Measurements from ENCODE around the gene ADORA1.

DNA sequence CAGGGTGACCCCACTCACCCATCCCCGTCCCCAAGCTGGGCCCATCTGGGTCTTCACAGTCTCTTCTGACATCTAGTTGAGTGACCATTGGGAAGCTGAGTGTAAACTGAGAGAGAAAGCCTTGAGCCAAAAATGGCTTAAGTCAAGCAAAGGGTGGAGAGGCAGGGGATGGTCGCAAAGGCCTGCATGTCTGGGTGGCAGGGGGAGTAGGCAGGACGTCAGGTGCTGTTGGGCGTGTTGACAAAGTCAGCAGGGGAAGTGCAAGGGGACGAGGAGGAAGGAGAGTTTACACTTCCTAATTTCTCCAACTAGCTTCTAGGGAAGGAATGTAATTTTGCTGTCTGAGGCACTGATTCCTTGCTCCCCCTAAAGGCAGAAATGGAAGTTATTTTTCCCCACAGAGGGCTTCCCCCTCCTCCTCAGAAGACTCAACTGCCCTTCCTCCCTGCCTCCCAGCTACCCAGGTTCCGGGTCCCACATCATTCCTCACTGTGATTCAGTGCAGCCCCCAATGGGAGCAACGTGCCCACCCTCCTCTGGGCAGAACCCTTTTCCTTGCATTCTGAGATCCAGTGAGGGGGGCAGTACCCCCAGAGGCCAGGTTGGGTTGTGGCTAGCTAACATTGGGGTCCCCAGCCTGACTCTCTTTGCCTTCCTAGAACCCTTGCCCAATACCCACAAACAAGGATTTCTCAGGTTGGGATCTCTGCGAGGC lies 1.2 kb upstream of the ADORA1 start:
- TF ChIP-seq, protein P1, sequence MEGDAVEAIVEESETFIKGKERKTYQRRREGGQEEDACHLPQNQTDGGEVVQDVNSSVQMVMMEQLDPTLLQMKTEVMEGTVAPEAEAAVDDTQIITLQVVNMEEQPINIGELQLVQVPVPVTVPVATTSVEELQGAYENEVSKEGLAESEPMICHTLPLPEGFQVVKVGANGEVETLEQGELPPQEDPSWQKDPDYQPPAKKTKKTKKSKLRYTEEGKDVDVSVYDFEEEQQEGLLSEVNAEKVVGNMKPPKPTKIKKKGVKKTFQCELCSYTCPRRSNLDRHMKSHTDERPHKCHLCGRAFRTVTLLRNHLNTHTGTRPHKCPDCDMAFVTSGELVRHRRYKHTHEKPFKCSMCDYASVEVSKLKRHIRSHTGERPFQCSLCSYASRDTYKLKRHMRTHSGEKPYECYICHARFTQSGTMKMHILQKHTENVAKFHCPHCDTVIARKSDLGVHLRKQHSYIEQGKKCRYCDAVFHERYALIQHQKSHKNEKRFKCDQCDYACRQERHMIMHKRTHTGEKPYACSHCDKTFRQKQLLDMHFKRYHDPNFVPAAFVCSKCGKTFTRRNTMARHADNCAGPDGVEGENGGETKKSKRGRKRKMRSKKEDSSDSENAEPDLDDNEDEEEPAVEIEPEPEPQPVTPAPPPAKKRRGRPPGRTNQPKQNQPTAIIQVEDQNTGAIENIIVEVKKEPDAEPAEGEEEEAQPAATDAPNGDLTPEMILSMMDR (tag by site-specific recombination; IDR thresholded peaks at IDR 0.05): peak; percentile 58
- TF ChIP-seq, protein P2, sequence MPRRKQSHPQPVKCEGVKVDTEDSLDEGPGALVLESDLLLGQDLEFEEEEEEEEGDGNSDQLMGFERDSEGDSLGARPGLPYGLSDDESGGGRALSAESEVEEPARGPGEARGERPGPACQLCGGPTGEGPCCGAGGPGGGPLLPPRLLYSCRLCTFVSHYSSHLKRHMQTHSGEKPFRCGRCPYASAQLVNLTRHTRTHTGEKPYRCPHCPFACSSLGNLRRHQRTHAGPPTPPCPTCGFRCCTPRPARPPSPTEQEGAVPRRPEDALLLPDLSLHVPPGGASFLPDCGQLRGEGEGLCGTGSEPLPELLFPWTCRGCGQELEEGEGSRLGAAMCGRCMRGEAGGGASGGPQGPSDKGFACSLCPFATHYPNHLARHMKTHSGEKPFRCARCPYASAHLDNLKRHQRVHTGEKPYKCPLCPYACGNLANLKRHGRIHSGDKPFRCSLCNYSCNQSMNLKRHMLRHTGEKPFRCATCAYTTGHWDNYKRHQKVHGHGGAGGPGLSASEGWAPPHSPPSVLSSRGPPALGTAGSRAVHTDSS (tag by site-specific recombination; IDR thresholded peaks at IDR 0.05): peak; percentile 71
- no peak for TF ChIP-seq ZNF146 (tag by site-specific recombination; IDR thresholded peaks at IDR 0.05)

Data from HEK293 (cell line).